Tibial nerve (tissue), 4 donors: Measurements from ENCODE around the gene APOB.

ENCODE experiments used
- CTCF ChIP-seq, 5 experiments: fragments of 200-600 bp in 3 of 5; fragments of 450-650 bp in 2 of 5; sonication (generic) in 3 of 5; IDR thresholded peaks; one replicate each; pipeline ENCODE4 v1.5.1; 2016 to 2019; ENCODE audit warnings: antibody characterized with exemption in 5 of 5, mild to moderate bottlenecking in 3 of 5, moderate library complexity in 2 of 5
- EP300 ChIP-seq, 2 donors: sonication (generic); formaldehyde crosslinking; IDR thresholded peaks; one replicate each; pipeline ENCODE4 v1.6.1; 2017; ENCODE audit warnings: antibody characterized with exemption in 2 of 2, mild to moderate bottlenecking in 1 of 2
- POLR2A ChIP-seq, 2 donors: fragments of 450-650 bp; IDR thresholded peaks; one replicate each; pipeline ENCODE4 v1.6.1; 2017; ENCODE audit warnings: antibody characterized with exemption in 2 of 2, mild to moderate bottlenecking in 2 of 2, moderate library complexity in 2 of 2

DNA sequence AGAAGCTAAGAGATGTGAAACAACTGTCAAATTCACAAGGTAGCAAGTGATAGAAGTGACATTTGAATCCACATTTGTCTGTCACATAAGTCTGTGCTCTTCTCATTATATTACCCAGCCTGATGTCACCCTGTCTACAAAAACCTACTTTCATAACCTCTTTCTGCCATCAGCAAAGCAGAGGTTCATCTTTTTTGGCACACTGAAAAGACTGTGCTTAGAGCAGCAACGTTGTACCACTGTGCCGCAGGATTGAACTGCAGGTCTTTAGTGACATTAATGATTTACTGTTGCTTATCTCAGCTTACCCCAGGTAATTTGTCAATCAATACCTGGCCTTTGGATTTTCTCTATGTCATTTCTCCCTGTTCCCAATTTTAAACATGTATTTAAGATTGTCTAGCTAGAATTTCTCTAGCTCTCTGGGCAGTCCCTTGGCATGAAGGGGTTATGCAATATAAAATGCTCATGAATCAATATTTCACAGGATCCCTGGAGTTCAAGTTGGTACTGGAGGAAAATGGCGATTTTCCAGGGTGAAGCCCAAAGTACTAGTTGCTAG, 48.5 kb upstream of the APOB start:
- TF ChIP-seq CTCF (IDR thresholded peaks at IDR 0.05) (no peak), POLR2A (IDR thresholded peaks at IDR 0.05) (no peak), EP300 (IDR thresholded peaks at IDR 0.05) (no peak)
